Cerebellar cortex (tissue), 1 donor: Measurements from ENCODE around the gene ZC3H18.

Experiments
- DNase-seq: peaks from one replicate; pipeline ENCODE4 v3.0.0-alpha.2; 2015; ENCODE audit warnings: low spot score

ZC3H18 gene

GRCh38 chr16:88623858-88624257 is 53.7 kb downstream of the ZC3H18 start:
- DNase-seq: no peak

GRCh38 chr16:88624481-88624880 is 54.3 kb downstream of the ZC3H18 start:
- no peak for DNase-seq

GRCh38 chr16:88624977-88625576 is 54.9 kb downstream of the ZC3H18 start:
- no peak for DNase-seq

GRCh38 chr16:88626646-88627045 is 56.4 kb downstream of the ZC3H18 start:
- peak; percentile 96 for DNase-seq

GRCh38 chr16:88627531-88628411 is 57.6 kb downstream of the ZC3H18 start:
- no peak for DNase-seq

- DNase-seq: no peak
These were observed 58.3 kb downstream of the ZC3H18 start for GRCh38 chr16:88628512-88628974.

- DNase-seq: no peak
These were observed 59.6 kb downstream of the ZC3H18 start for GRCh38 chr16:88629835-88630234.

- DNase-seq: no peak
These were observed 60.2 kb downstream of the ZC3H18 start for GRCh38 chr16:88630433-88630832.

- DNase-seq: no peak
These were observed 60.7 kb downstream of the ZC3H18 start for GRCh38 chr16:88630941-88631340.

GRCh38 chr16:88631384-88631783 is 61.2 kb downstream of the ZC3H18 start:
- no peak for DNase-seq

GRCh38 chr16:88631920-88632586 is 61.9 kb downstream of the ZC3H18 start:
- DNase-seq: no peak

GRCh38 chr16:88632587-88632930 is 62.4 kb downstream of the ZC3H18 start:
- DNase-seq: no peak

GRCh38 chr16:88633684-88634140 is 63.5 kb downstream of the ZC3H18 start:
- DNase-seq: peak; percentile 44

- no peak for DNase-seq
These were observed 64.2 kb downstream of the ZC3H18 start for GRCh38 chr16:88634141-88634993.

- DNase-seq: no peak
These were observed 64.9 kb downstream of the ZC3H18 start for GRCh38 chr16:88634994-88635670.

- no peak for DNase-seq
These were observed 65.6 kb downstream of the ZC3H18 start for GRCh38 chr16:88635671-88636319.

- no peak for DNase-seq
These were observed 66.5 kb downstream of the ZC3H18 start for GRCh38 chr16:88636488-88637265.

- DNase-seq: no peak
These were observed 68.4 kb downstream of the ZC3H18 start, which contains the start of gene IL17C for GRCh38 chr16:88638323-88639230. IL17C (plus strand) TSS chr16:88638572; CDS start chr16:88638642, 70 bp downstream.
